C4-2B (cell line): Measurements from ENCODE around the gene EPN2.

ENCODE experiments used
- H3K27ac ChIP-seq: fragments of 450-650 bp; 2 replicates; pipeline ENCODE4 v1.5.1; 2017
- ZFX ChIP-seq: fragments of 450-650 bp; IDR thresholded peaks from 2 replicates; pipeline ENCODE4 v1.6.1; 2017
- TF ChIP-seq, protein P1 (sequence below): fragments of 450-650 bp; conservative IDR thresholded peaks from 2 replicates; pipeline ENCODE4 v1.5.1; 2017; ENCODE audit warnings: mild to moderate bottlenecking

The EPN2 gene

GRCh38 chr17:19354748-19355147 lies 117.6 kb downstream of the EPN2 start:
- H3K27ac ChIP-seq = no peak overlapping the region
- no peak for TF ChIP-seq ZFX
- TF ChIP-seq, protein P1, sequence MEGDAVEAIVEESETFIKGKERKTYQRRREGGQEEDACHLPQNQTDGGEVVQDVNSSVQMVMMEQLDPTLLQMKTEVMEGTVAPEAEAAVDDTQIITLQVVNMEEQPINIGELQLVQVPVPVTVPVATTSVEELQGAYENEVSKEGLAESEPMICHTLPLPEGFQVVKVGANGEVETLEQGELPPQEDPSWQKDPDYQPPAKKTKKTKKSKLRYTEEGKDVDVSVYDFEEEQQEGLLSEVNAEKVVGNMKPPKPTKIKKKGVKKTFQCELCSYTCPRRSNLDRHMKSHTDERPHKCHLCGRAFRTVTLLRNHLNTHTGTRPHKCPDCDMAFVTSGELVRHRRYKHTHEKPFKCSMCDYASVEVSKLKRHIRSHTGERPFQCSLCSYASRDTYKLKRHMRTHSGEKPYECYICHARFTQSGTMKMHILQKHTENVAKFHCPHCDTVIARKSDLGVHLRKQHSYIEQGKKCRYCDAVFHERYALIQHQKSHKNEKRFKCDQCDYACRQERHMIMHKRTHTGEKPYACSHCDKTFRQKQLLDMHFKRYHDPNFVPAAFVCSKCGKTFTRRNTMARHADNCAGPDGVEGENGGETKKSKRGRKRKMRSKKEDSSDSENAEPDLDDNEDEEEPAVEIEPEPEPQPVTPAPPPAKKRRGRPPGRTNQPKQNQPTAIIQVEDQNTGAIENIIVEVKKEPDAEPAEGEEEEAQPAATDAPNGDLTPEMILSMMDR = no peak

- no peak overlapping the region for H3K27ac ChIP-seq
These were observed 120.2 kb downstream of the EPN2 start for GRCh38 chr17:19357351-19357750.

DNA sequence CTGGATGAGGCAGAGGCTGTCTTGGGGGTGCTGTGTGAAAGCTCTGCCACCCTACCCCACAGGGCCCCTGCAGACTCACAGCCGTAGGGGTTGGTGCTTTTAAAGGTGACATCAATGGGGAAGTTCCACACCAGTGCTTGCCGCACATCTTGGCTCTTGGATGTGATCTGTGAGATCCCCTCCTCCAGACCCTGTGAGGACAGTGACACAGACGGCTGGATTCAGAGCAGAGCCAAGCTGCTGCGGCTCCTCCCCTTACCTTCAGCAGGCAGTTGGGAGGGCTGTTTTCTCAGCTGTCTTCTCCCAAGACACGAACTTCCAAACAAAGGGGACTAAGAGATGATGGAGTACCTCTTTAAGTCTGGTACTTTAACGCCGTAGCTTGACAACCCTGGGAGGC lies 120.6 kb downstream of the EPN2 start:
- TF ChIP-seq ZFX = no peak
- TF ChIP-seq, protein P1 = no peak
- no peak overlapping the region for H3K27ac ChIP-seq

More at GRCh38 chr17:19357351-19357750, 120.2 kb downstream of the EPN2 start:
- TF ChIP-seq ZFX = no peak
- TF ChIP-seq, protein P1 = no peak

DNA sequence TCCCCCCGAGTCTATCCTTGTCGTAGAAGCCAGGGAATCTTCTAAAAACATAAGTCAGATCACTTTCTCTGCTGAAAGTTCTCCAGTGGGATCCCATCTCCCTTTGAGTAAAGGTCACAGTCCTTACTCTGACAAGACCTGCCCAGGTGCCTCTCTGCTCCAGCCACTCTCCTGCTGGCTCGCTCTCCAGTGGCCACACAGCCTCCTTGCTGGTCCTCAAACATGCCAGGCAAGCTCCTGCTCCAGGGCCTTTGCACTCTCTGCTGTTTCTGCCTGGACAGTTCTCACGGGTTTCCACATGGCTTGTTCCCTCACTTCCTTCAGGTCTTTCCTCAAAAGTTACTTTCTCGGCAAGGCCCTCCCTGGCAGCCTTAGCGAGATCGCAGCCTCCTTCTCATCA lies 122.0 kb downstream of the EPN2 start:
- TF ChIP-seq, protein P1 = no peak
- no peak for TF ChIP-seq ZFX
- no peak overlapping the region for H3K27ac ChIP-seq

- TF ChIP-seq ZFX = no peak
- TF ChIP-seq, protein P1 = no peak
- H3K27ac ChIP-seq = no peak overlapping the region
These were observed 122.7 kb downstream of the EPN2 start for GRCh38 chr17:19359856-19360255.

- no peak overlapping the region for H3K27ac ChIP-seq
- TF ChIP-seq, protein P1 = no peak
- TF ChIP-seq ZFX = no peak
These were observed 123.6 kb downstream of the EPN2 start for GRCh38 chr17:19360772-19361171.

DNA sequence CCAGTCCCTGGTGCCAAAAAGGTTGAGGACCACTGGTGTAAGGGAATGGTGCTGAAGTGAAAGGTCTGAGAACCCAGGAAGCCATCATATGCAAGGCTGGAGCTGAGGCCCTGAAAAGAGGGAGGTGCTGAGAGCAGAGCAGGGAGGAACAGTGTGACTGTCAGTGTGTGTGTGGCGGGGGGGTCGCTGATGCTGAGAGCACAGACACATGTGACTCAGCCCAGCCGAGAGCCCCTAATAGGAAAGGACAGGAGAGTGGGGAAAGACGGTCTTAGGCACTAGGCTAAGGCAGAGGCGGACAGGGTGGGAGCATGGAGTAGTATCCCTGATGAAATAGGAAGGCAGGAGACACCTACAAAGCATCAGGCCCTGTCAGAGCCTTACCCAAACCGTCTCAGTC lies 124.2 kb downstream of the EPN2 start:
- H3K27ac ChIP-seq = no peak overlapping the region
- TF ChIP-seq ZFX = no peak
- TF ChIP-seq, protein P1 = no peak
